Breast epithelium (tissue), 3 donors: ENCODE measurements around the gene RPS6KA1.

ENCODE experiments used
- CTCF ChIP-seq, 3 donors: fragments of 450-650 bp; IDR thresholded peaks; one replicate each; pipeline ENCODE4 v1.5.1; 2016 to 2017; ENCODE audit warnings: antibody characterized with exemption in 3 of 3, mild to moderate bottlenecking in 3 of 3, moderate library complexity in 3 of 3
- POLR2A ChIP-seq: fragments of 450-650 bp; IDR thresholded peaks from one replicate; pipeline ENCODE4 v1.6.1; 2016; ENCODE audit warnings: antibody characterized with exemption, mild to moderate bottlenecking, moderate library complexity

GRCh38 chr1:26603856-26604255 is 74.3 kb downstream of the RPS6KA1 start:
- TF ChIP-seq CTCF (IDR thresholded peaks at IDR 0.05) (no peak), POLR2A (no peak)
